ENCODE measurements around the gene UBTD2. TPM values are rescaled to one million over a fixed set of nuclear protein-coding genes. Genes with fewer than 3 reads are reported as not detected.

UBTD2 gene
- polyA plus RNA-seq, 1 donor from 2014 or later = 89.9 TPM

GRCh38 chr5:172315587-172316493, 32.3 kb upstream of the UBTD2 start:
- H3K9me3 ChIP-seq (ENCODE audit: low read length) = no peaks in the 10 kb centered on the region
- no peaks in the 10 kb centered on the region for H3K79me2 ChIP-seq (replicated peaks; ENCODE audit: insufficient read depth, low read length)
- H3K9ac ChIP-seq (ENCODE audit: low read length) = no peak overlapping the region
- H4K20me1 ChIP-seq (ENCODE audit: insufficient read depth) = no peaks in the 10 kb centered on the region
- H3K27me3 ChIP-seq (ENCODE audit: insufficient read depth, low read depth, low read length) = no peaks in the 10 kb centered on the region
- no peaks in the 10 kb centered on the region for H3K9me2 ChIP-seq (ENCODE audit: insufficient read depth, low read length)
- H3F3A ChIP-seq (ENCODE audit: insufficient read depth, low read length, poor library complexity, severe bottlenecking) = no peaks in the 10 kb centered on the region
- H3K27ac ChIP-seq (ENCODE audit: low read length) = no peak overlapping the region
- no peak overlapping the region for H3K4me3 ChIP-seq (ENCODE audit: low read length)
- no peak overlapping the region for H3K4me2 ChIP-seq (ENCODE audit: low read length)
- TF ChIP-seq SMC3 (conservative IDR thresholded peaks at IDR 0.05; ENCODE audit: poor library complexity) (no peak), EP300 (conservative IDR thresholded peaks at IDR 0.05; ENCODE audit: poor library complexity, severe bottlenecking) (no peak), EZH2 (IDR thresholded peaks at IDR 0.05; ENCODE audit: borderline replicate concordance, insufficient read depth, low read length, poor library complexity, severe bottlenecking) (no peak), RAD21 (conservative IDR thresholded peaks at IDR 0.05) (no peak), TAF1 (IDR thresholded peaks at IDR 0.05; ENCODE audit: low read depth) (no peak), MXI1 (conservative IDR thresholded peaks at IDR 0.05; ENCODE audit: poor library complexity, severe bottlenecking) (no peak)
- no peaks in the 10 kb centered on the region for H3K36me3 ChIP-seq (ENCODE audit: insufficient read depth, low read length)
- H2AFZ ChIP-seq (ENCODE audit: low read depth, low read length) = no peak overlapping the region

GRCh38 chr5:172313915-172314314, 30.4 kb upstream of the UBTD2 start:
- H3K9ac ChIP-seq (ENCODE audit: low read length) = no peak overlapping the region
- no peaks in the 10 kb centered on the region for H4K20me1 ChIP-seq (ENCODE audit: insufficient read depth)
- no peak for TF ChIP-seq EZH2 (IDR thresholded peaks at IDR 0.05; ENCODE audit: borderline replicate concordance, insufficient read depth, low read length, poor library complexity, severe bottlenecking)
- no peak for TF ChIP-seq EP300 (conservative IDR thresholded peaks at IDR 0.05; ENCODE audit: poor library complexity, severe bottlenecking)
- no peak for TF ChIP-seq MXI1 (conservative IDR thresholded peaks at IDR 0.05; ENCODE audit: poor library complexity, severe bottlenecking)
- TF ChIP-seq REST (IDR thresholded peaks at IDR 0.05; ENCODE audit: borderline replicate concordance) = no peak
- no peak for TF ChIP-seq RAD21 (conservative IDR thresholded peaks at IDR 0.05)
- no peak for TF ChIP-seq POLR2AphosphoS5 (IDR thresholded peaks at IDR 0.05)
- TF ChIP-seq SMC3 (conservative IDR thresholded peaks at IDR 0.05; ENCODE audit: poor library complexity) = no peak
- TF ChIP-seq TAF1 (IDR thresholded peaks at IDR 0.05; ENCODE audit: low read depth) = no peak
- TF ChIP-seq CTCF (IDR thresholded peaks at IDR 0.05; ENCODE audit: poor library complexity, severe bottlenecking) = no peak
- H3F3A ChIP-seq (ENCODE audit: insufficient read depth, low read length, poor library complexity, severe bottlenecking) = no peaks in the 10 kb centered on the region
- no peak overlapping the region for H3K4me2 ChIP-seq (ENCODE audit: low read length)
- H3K27me3 ChIP-seq (ENCODE audit: insufficient read depth, low read depth, low read length) = no peaks in the 10 kb centered on the region
- no peak overlapping the region for H2AFZ ChIP-seq (ENCODE audit: low read depth, low read length)
- H3K27ac ChIP-seq (ENCODE audit: low read length) = no peak overlapping the region
- no peaks in the 10 kb centered on the region for H3K79me2 ChIP-seq (replicated peaks; ENCODE audit: insufficient read depth, low read length)
- H3K9me3 ChIP-seq (ENCODE audit: low read length) = no peaks in the 10 kb centered on the region
- H3K36me3 ChIP-seq (ENCODE audit: insufficient read depth, low read length) = no peaks in the 10 kb centered on the region
- no peaks in the 10 kb centered on the region for H3K9me2 ChIP-seq (ENCODE audit: insufficient read depth, low read length)
- H3K4me3 ChIP-seq (ENCODE audit: low read length) = no peak overlapping the region
